ENCODE data around the gene COX5A. TPM values are rescaled to one million over a fixed set of nuclear protein-coding genes. Genes with fewer than 3 reads are reported as not detected.

COX5A gene
- 66.8 and 78.8 TPM in 2 replicates for total RNA-seq (2014; rRNA removed; shearing (Covaris generic))

- Histone ChIP-seq H3K36me3 (peaks cover 15% of the 10 kb centered on the region), H3K27ac (peak within 1 kb of the TSS; percentile 70), H3K4me3 (peak within 1 kb of the TSS; percentile 98), H3K4me1 (replicated peaks) (peaks cover 15% of the 10 kb centered on the region), H3K9me3 (replicated peaks) (no peaks in the 10 kb centered on the region), H3K27me3 (replicated peaks) (no peaks in the 10 kb centered on the region)
- DNase-seq (ENCODE audit: low read depth in 1 of 2, low spot score in 2 of 2) = peak; percentile 94
Measured at GRCh38 chr15:74937590-74938371, at the start of gene COX5A. COX5A (minus strand) TSS chr15:74938073; CDS start chr15:74938014, 59 bp downstream.

DNA sequence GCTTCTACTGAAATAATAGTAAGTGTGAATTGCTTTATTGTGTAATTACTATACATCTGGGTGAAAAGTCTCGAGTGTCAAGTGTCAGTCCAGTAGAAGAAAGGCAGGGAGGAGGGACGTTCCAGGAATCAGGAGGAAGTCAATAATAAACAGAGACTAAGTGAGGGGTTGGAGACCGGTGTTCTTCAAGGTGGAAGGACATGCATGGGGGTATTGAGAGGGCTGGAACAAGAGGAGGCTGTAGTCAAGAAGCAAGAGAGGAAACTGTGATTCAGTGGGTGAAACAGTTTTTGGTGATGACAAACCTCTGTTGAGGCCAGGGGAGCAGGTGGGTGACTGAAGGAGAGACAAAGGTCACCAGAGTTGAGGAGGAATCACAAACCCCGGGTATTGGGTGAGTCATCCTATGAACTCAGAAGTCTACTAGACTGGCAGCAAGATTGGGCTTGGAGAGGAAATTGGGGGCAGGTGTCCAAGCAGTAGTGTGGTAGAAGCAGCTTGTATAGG is 45.9 kb upstream of the COX5A start:
- Histone ChIP-seq H3K27ac (no peak overlapping the region), H3K4me1 (replicated peaks) (peaks cover 1% of the 10 kb centered on the region), H3K36me3 (no peaks in the 10 kb centered on the region), H3K9me3 (replicated peaks) (0 out of 2 replicates have a peak, but pooled peaks cover 2% of the 10 kb centered on the region), H3K4me3 (no peak overlapping the region), H3K27me3 (replicated peaks) (peaks cover 20% of the 10 kb centered on the region)
- DNase-seq (ENCODE audit: low read depth in 1 of 2, low spot score in 2 of 2) = no peak

DNA sequence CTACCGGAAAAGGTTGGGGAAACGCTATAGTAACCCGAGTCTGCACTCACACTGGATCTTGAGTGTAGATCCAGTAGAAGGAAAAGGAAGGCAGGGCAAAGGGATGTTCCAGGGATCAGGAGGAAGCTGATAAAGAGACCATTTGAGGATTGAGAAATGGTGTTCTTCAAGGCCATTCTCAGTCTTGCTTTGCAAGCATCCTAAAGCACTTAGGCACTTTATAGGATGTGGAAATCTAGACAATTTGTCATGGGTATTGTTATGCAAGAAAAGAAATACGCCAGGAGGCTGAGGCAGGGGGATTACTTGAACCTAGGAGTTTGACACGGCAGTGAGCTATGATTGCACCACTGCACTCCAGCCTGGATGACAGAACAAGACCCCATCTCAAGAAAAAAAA is 44.3 kb upstream of the COX5A start:
- DNase-seq (ENCODE audit: low read depth in 1 of 2, low spot score in 2 of 2) = no peak
- Histone ChIP-seq H3K9me3 (replicated peaks) (no peaks in the 10 kb centered on the region), H3K36me3 (no peaks in the 10 kb centered on the region), H3K27me3 (replicated peaks) (peaks cover 23% of the 10 kb centered on the region), H3K27ac (no peak overlapping the region), H3K4me1 (replicated peaks) (peaks cover 5% of the 10 kb centered on the region), H3K4me3 (no peak overlapping the region)

DNA sequence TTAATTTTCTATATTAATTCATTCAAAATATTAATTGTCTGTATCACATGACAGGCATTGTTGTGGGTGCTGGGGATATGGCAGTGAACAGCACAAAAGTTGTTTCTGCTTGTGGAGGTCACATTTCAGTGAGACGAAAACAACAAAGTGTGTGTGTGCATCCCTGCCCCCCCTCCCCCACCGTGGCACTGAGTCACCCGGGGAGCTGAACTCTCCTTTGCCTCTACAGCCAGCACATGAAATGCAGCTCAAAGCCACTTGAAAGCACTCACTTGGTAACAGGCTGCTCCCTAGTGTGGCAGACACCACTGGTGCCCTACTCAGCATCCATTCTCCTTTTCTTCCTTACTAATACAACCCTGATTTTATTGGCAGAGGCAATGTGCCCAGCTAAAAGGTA is 40.6 kb upstream of the COX5A start:
- Histone ChIP-seq H3K27ac (no peak overlapping the region), H3K4me1 (replicated peaks) (peaks cover 5% of the 10 kb centered on the region), H3K9me3 (replicated peaks) (no peaks in the 10 kb centered on the region), H3K27me3 (replicated peaks) (peaks cover 3% of the 10 kb centered on the region; the same call in 1 of the 2 replicates), H3K36me3 (no peaks in the 10 kb centered on the region), H3K4me3 (no peak overlapping the region)
- peak in 1 of 2 experiments; percentile 69 for DNase-seq (ENCODE audit: low read depth in 1 of 2, low spot score in 2 of 2)

GRCh38 chr15:74978077-74978476 is 40.2 kb upstream of the COX5A start:
- peaks cover 5% of the 10 kb centered on the region for H3K4me1 ChIP-seq (replicated peaks)
- no peak overlapping the region for H3K4me3 ChIP-seq
- H3K9me3 ChIP-seq (replicated peaks) = no peaks in the 10 kb centered on the region
- no peaks in the 10 kb centered on the region for H3K36me3 ChIP-seq
- peaks cover 3% of the 10 kb centered on the region; the same call in 1 of the 2 replicates for H3K27me3 ChIP-seq (replicated peaks)
- H3K27ac ChIP-seq = no peak overlapping the region
- DNase-seq (ENCODE audit: low read depth in 1 of 2, low spot score in 2 of 2) = no peak

DNA sequence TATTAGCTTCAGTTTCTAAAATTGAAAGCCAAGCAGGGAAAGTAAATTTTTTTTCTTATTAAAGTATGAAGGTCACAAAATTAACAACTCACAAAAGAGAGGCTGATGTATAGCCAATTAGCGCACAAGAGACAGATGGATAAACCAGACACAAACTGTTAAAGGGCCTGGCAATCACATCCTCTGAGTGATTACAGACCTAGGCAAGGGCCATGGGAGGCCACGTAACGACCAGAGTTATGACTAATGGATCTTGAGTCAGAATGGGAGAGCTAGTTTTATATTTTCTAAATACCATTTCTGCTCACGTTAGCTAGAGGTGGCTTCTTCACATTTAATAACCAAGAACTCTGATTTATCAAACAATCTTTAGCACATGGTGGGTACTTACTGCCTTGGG is 39.7 kb upstream of the COX5A start:
- DNase-seq (ENCODE audit: low read depth in 1 of 2, low spot score in 2 of 2) = no peak
- no peaks in the 10 kb centered on the region for H3K9me3 ChIP-seq (replicated peaks)
- no peaks in the 10 kb centered on the region for H3K36me3 ChIP-seq
- H3K4me3 ChIP-seq = no peak overlapping the region
- H3K4me1 ChIP-seq (replicated peaks) = peaks cover 5% of the 10 kb centered on the region
- no peak overlapping the region for H3K27ac ChIP-seq
- peaks cover 3% of the 10 kb centered on the region; the same call in 1 of the 2 replicates for H3K27me3 ChIP-seq (replicated peaks)

DNA sequence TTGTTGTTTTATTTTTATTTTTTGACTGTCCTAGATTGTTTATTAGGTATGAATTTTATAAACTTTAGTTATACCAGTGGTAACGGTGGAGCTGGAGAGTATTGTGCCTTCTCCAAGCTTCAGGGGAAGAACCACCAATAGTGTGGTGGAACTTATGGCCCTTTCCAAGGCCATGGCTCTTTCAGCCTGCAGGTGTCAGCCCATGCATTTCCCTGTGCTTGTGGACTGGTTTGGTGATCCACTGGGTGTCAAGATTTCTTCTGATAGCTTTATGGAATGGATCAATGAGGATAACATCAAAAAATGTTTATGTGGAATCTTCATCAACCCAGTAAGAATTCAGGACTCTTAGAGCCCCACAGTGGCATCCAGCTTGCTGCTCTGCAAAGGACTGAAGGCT is 38.3 kb upstream of the COX5A start:
- Histone ChIP-seq H3K4me1 (replicated peaks) (peaks cover 5% of the 10 kb centered on the region), H3K9me3 (replicated peaks) (no peaks in the 10 kb centered on the region), H3K27ac (no peak overlapping the region), H3K27me3 (replicated peaks) (peaks cover 3% of the 10 kb centered on the region; the same call in 1 of the 2 replicates), H3K4me3 (no peak overlapping the region), H3K36me3 (no peaks in the 10 kb centered on the region)
- DNase-seq (ENCODE audit: low read depth in 1 of 2, low spot score in 2 of 2) = no peak

- no peak for DNase-seq (ENCODE audit: low read depth in 1 of 2, low spot score in 2 of 2)
- Histone ChIP-seq H3K9me3 (replicated peaks) (no peaks in the 10 kb centered on the region), H3K36me3 (no peaks in the 10 kb centered on the region), H3K4me1 (replicated peaks) (peaks cover 14% of the 10 kb centered on the region), H3K27me3 (replicated peaks) (no peaks in the 10 kb centered on the region), H3K4me3 (no peak overlapping the region), H3K27ac (no peak overlapping the region)
Measured at GRCh38 chr15:74967670-74968069, 29.8 kb upstream of the COX5A start.

- no peaks in the 10 kb centered on the region for H3K27me3 ChIP-seq (replicated peaks)
- H3K36me3 ChIP-seq = no peaks in the 10 kb centered on the region
- H3K4me1 ChIP-seq (replicated peaks) = peaks cover 35% of the 10 kb centered on the region
- peak in 1 of 2 experiments; percentile 61 for DNase-seq (ENCODE audit: low read depth in 1 of 2, low spot score in 2 of 2)
- H3K9me3 ChIP-seq (replicated peaks) = no peaks in the 10 kb centered on the region
- no peak overlapping the region for H3K4me3 ChIP-seq
- H3K27ac ChIP-seq = peak overlapping the region; percentile 63
Measured at GRCh38 chr15:74964794-74965193, 26.9 kb upstream of the COX5A start.

DNA sequence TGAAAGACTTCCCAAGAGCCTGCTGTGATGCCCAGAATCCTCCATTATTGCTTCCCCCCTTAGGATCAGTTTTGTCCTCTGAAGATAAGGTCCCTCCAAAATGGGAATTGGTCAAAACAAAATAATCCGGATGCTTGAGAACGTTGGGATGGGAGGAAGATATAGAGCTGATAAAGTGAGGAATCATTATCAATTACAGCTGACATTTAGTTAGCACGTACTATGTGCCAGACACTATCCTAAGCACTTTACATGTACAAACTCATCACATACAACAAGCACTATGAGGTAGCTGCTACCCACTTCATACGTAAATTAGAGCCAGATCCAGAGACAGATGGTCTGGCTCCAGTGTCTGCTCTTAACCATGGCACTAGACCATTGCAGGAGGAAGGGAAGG is 25.3 kb upstream of the COX5A start:
- Histone ChIP-seq H3K4me3 (no peak overlapping the region), H3K27ac (no peak overlapping the region), H3K4me1 (replicated peaks) (peaks cover 44% of the 10 kb centered on the region), H3K27me3 (replicated peaks) (no peaks in the 10 kb centered on the region), H3K36me3 (no peaks in the 10 kb centered on the region), H3K9me3 (replicated peaks) (no peaks in the 10 kb centered on the region)
- DNase-seq (ENCODE audit: low read depth in 1 of 2, low spot score in 2 of 2) = no peak

DNA sequence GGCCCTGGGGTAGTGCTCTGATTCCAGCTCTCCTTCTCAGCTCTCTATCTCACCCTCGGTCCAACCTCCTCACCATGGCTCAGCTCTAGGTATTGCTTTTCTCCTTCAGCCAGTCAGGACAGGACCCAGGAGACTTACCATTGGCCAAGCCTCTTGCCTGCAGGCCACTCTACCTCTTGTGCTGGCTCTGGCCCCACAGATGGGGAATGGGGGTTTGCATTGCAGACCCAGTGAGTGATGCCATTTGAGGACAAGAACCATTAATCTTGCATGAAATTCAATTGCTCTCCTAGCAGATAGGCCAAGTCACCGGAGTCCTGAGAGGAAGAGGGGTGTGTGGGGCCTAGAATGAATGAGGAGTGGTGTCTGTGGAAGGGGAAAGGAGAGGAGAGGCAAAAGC is 24.8 kb upstream of the COX5A start:
- H3K4me1 ChIP-seq (replicated peaks) = peaks cover 45% of the 10 kb centered on the region
- no peak for DNase-seq (ENCODE audit: low read depth in 1 of 2, low spot score in 2 of 2)
- H3K27ac ChIP-seq = no peak overlapping the region
- H3K36me3 ChIP-seq = no peaks in the 10 kb centered on the region
- H3K9me3 ChIP-seq (replicated peaks) = no peaks in the 10 kb centered on the region
- H3K27me3 ChIP-seq (replicated peaks) = no peaks in the 10 kb centered on the region
- H3K4me3 ChIP-seq = no peak overlapping the region

GRCh38 chr15:74962219-74962618 is 24.3 kb upstream of the COX5A start:
- no peaks in the 10 kb centered on the region for H3K27me3 ChIP-seq (replicated peaks)
- DNase-seq (ENCODE audit: low read depth in 1 of 2, low spot score in 2 of 2) = no peak
- H3K27ac ChIP-seq = no peak overlapping the region
- H3K36me3 ChIP-seq = no peaks in the 10 kb centered on the region
- no peak overlapping the region for H3K4me3 ChIP-seq
- no peaks in the 10 kb centered on the region for H3K9me3 ChIP-seq (replicated peaks)
- peaks cover 50% of the 10 kb centered on the region for H3K4me1 ChIP-seq (replicated peaks)

- Histone ChIP-seq H3K4me3 (no peak overlapping the region), H3K27ac (no peak overlapping the region), H3K4me1 (replicated peaks) (peaks cover 56% of the 10 kb centered on the region), H3K27me3 (replicated peaks) (no peaks in the 10 kb centered on the region), H3K36me3 (no peaks in the 10 kb centered on the region), H3K9me3 (replicated peaks) (no peaks in the 10 kb centered on the region)
- no peak for DNase-seq (ENCODE audit: low read depth in 1 of 2, low spot score in 2 of 2)
Measured at GRCh38 chr15:74961616-74962015, 23.7 kb upstream of the COX5A start.

- peak; percentile 51 to 57 for DNase-seq (ENCODE audit: low read depth in 1 of 2, low spot score in 2 of 2)
- peaks cover 61% of the 10 kb centered on the region for H3K4me1 ChIP-seq (replicated peaks)
Measured at GRCh38 chr15:74960995-74961588, 23.2 kb upstream of the COX5A start.

More at GRCh38 chr15:74960995-74961588, 23.2 kb upstream of the COX5A start:
- H3K36me3 ChIP-seq = no peaks in the 10 kb centered on the region
- H3K27ac ChIP-seq = no peak overlapping the region
- no peak overlapping the region for H3K4me3 ChIP-seq
- H3K9me3 ChIP-seq (replicated peaks) = 0 out of 2 replicates have a peak, but pooled peaks cover 4% of the 10 kb centered on the region
- peaks cover 3% of the 10 kb centered on the region; the same call in 1 of the 2 replicates for H3K27me3 ChIP-seq (replicated peaks)
